H9 (cell line): Measurements from ENCODE around the gene SLC1A6. TPM values are rescaled to one million over a fixed set of nuclear protein-coding genes. Genes with fewer than 3 reads are reported as not detected.
"Not testable (repeated sequence)": the region's sequence is repeated elsewhere in the genome, so short reads cannot be mapped to it uniquely, and the experiment has no call there.

Source experiments
- DNase-seq: peaks from one replicate; pipeline ENCODE4 v3.0.0-alpha.2; 2017
- H2AFZ ChIP-seq: one replicate; pipeline ENCODE4 v1.6.1; 2013; ENCODE audit warnings: mild to moderate bottlenecking, low read length, control low read depth, moderate library complexity
- H2AK5ac ChIP-seq: 2 replicates; pipeline ENCODE4 v1.6.1; 2013; ENCODE audit warnings: low read length, control low read depth, mixed read lengths; ENCODE audit not compliant: insufficient read length
- H2BK120ac ChIP-seq: one replicate; pipeline ENCODE4 v1.6.1; 2013; ENCODE audit warnings: low read depth, mild to moderate bottlenecking, low read length, control low read depth, inconsistent platforms; ENCODE audit not compliant: poor library complexity, severe bottlenecking
- H2BK12ac ChIP-seq: 2 replicates; pipeline ENCODE4 v1.6.1; 2013; ENCODE audit warnings: low read length, control low read depth, mixed read lengths, low read depth; ENCODE audit not compliant: insufficient read length
- H2BK15ac ChIP-seq: 2 replicates; pipeline ENCODE4 v1.6.1; 2013; ENCODE audit warnings: low read depth, low read length, control low read depth
- H2BK20ac ChIP-seq: one replicate; pipeline ENCODE4 v1.6.1; 2013; ENCODE audit warnings: low read depth, mild to moderate bottlenecking, low read length, control low read depth, inconsistent platforms; ENCODE audit not compliant: poor library complexity, severe bottlenecking
- H2BK5ac ChIP-seq: 2 replicates; pipeline ENCODE4 v1.6.1; 2013; ENCODE audit warnings: low read length, control low read depth, mixed read lengths; ENCODE audit not compliant: insufficient read length
- H3K14ac ChIP-seq: 2 replicates; pipeline ENCODE4 v1.6.1; 2013; ENCODE audit warnings: low read length, control low read depth; ENCODE audit not compliant: insufficient read depth
- H3K18ac ChIP-seq: 2 replicates; pipeline ENCODE4 v1.6.1; 2013; ENCODE audit warnings: low read depth, mild to moderate bottlenecking, mixed read lengths, low read length, control low read depth; ENCODE audit not compliant: insufficient read length
- H3K23ac ChIP-seq: 2 replicates; pipeline ENCODE4 v1.6.1; 2013; ENCODE audit warnings: low read length, control low read depth, mixed read lengths, low read depth; ENCODE audit not compliant: insufficient read length
- H3K23me2 ChIP-seq: 2 replicates; pipeline ENCODE4 v1.6.1; 2013; ENCODE audit warnings: low read depth, mild to moderate bottlenecking, mixed read lengths, low read length, control low read depth; ENCODE audit not compliant: insufficient read length, poor library complexity, severe bottlenecking
- H3K27ac ChIP-seq: 2 replicates; pipeline ENCODE4 v1.5.1; 2013; ENCODE audit warnings: low read length, control low read depth, mixed read lengths, low read depth; ENCODE audit not compliant: insufficient read length
- H3K27me3 ChIP-seq: 2 replicates; pipeline ENCODE4 v1.6.1; 2013; ENCODE audit warnings: low read length, control low read depth, inconsistent platforms; ENCODE audit not compliant: insufficient read depth
- H3K4ac ChIP-seq: 2 replicates; pipeline ENCODE4 v1.6.1; 2013; ENCODE audit warnings: low read depth, mild to moderate bottlenecking, control low read depth, inconsistent platforms, low read length, moderate library complexity
- H3K4me1 ChIP-seq: 2 replicates; pipeline ENCODE4 v1.6.1; 2013; ENCODE audit warnings: low read length, control low read depth, inconsistent platforms; ENCODE audit not compliant: insufficient read depth
- H3K4me2 ChIP-seq: 2 replicates; pipeline ENCODE4 v1.6.1; 2013; ENCODE audit warnings: low read length, control low read depth, mixed read lengths; ENCODE audit not compliant: insufficient read length, insufficient read depth
- H3K56ac ChIP-seq: 2 replicates; pipeline ENCODE4 v1.6.1; 2013; ENCODE audit warnings: low read depth, mild to moderate bottlenecking, mixed read lengths, low read length, control low read depth; ENCODE audit not compliant: insufficient read length
- H3K79me1 ChIP-seq: 2 replicates; pipeline ENCODE4 v1.6.1; 2013; ENCODE audit warnings: low read depth, mild to moderate bottlenecking, moderate library complexity, low read length, control low read depth, inconsistent platforms; ENCODE audit not compliant: insufficient read depth, poor library complexity, severe bottlenecking
- H3K79me2 ChIP-seq: 2 replicates; pipeline ENCODE4 v1.6.1; 2013; ENCODE audit warnings: low read length, control low read depth, inconsistent platforms; ENCODE audit not compliant: insufficient read depth
- H3K9ac ChIP-seq: 2 replicates; pipeline ENCODE4 v1.6.1; 2013; ENCODE audit warnings: low read length, control low read depth, mixed read lengths; ENCODE audit not compliant: insufficient read length; ENCODE audit errors: extremely low read depth
- H3K9me3 ChIP-seq: one replicate; pipeline ENCODE4 v1.6.1; 2013; ENCODE audit warnings: low read depth, low read length, inconsistent platforms; ENCODE audit not compliant: control insufficient read depth
- H3T11ph ChIP-seq: one replicate; pipeline ENCODE4 v1.6.1; 2013; ENCODE audit warnings: mild to moderate bottlenecking, low read length, control low read depth, inconsistent platforms
- H4K20me1 ChIP-seq: one replicate; pipeline ENCODE4 v1.6.1; 2013; ENCODE audit not compliant: control insufficient read depth, insufficient read length, insufficient read depth
- H4K5ac ChIP-seq: 2 replicates; pipeline ENCODE4 v1.6.1; 2013; ENCODE audit warnings: low read depth, mild to moderate bottlenecking, mixed read lengths, low read length, control low read depth; ENCODE audit not compliant: insufficient read length
- H4K8ac ChIP-seq: replicated peaks from 2 replicates; pipeline ENCODE4 v1.6.1; 2013; ENCODE audit warnings: low read length, control low read depth, mixed read lengths, low read depth; ENCODE audit not compliant: insufficient read length
- H4K91ac ChIP-seq: 2 replicates; pipeline ENCODE4 v1.6.1; 2013; ENCODE audit warnings: low read depth, mild to moderate bottlenecking, moderate library complexity, mixed read lengths, low read length, control low read depth; ENCODE audit not compliant: insufficient read length
- H3K27ac Mint-ChIP-seq, 3 experiments: 2 replicates in 2 of 3; 3 replicates in 1 of 3; pipeline ENCODE4 v1.8.0; 2020 to 2021; ENCODE audit warnings: mixed read lengths in 3 of 3, mild to moderate bottlenecking in 1 of 3, moderate library complexity in 1 of 3
- H3K27me3 Mint-ChIP-seq: 2 replicates; pipeline ENCODE4 v1.8.0; 2021; ENCODE audit warnings: low read depth, mild to moderate bottlenecking, moderate library complexity, mixed read lengths
- H3K36me3 Mint-ChIP-seq, 3 experiments: 2 replicates in 2 of 3; 3 replicates in 1 of 3; pipeline ENCODE4 v1.8.0; 2020 to 2021; ENCODE audit warnings: low read depth in 3 of 3, mixed read lengths in 3 of 3; ENCODE audit not compliant: insufficient read depth in 1 of 3
- H3K4me1 Mint-ChIP-seq, 2 experiments: 2 replicates each; pipeline ENCODE4 v1.8.0; 2020; ENCODE audit warnings: mixed read lengths in 2 of 2
- H3K4me3 Mint-ChIP-seq, 2 experiments: 2 replicates in 1 of 2; 3 replicates in 1 of 2; pipeline ENCODE4 v1.8.0; 2020 to 2021; ENCODE audit warnings: mild to moderate bottlenecking in 2 of 2, mixed read lengths in 2 of 2, moderate library complexity in 1 of 2
- H3K9me3 Mint-ChIP-seq, 2 experiments: 2 replicates in 1 of 2; 3 replicates in 1 of 2; pipeline ENCODE4 v1.8.0; 2020; ENCODE audit warnings: mild to moderate bottlenecking in 2 of 2, mixed read lengths in 2 of 2, moderate library complexity in 1 of 2
- WGBS: extraction: QIAGEN DNeasy Blood & Tissue Kit; methylation state at CpG from one replicate; pipeline ENCODE4 v1.1.7; 2013; ENCODE audit warnings: missing lambda C conversion rate, low lambda C conversion rate, mixed read lengths; ENCODE audit not compliant: insufficient read length; ENCODE audit errors: extremely low coverage; 5-methylcytosine and 5-hydroxymethylcytosine counted together
- total RNA-seq: library from RNA; stranded (reverse); gene quantifications from 2 replicates; pipeline ENCODE4 v1.2.1, GENCODE V29; 2021
- TF ChIP-seq, protein P1 (sequence below): fragments of 200-600 bp; sonication (generic); conservative IDR thresholded peaks from 3 replicates; pipeline ENCODE4 v1.8.0; 2021; ENCODE audit warnings: antibody characterized with exemption, mild to moderate bottlenecking

SLC1A6 gene
- total RNA-seq, 1 experiment from 2014 or later: 8.3 TPM

DNA sequence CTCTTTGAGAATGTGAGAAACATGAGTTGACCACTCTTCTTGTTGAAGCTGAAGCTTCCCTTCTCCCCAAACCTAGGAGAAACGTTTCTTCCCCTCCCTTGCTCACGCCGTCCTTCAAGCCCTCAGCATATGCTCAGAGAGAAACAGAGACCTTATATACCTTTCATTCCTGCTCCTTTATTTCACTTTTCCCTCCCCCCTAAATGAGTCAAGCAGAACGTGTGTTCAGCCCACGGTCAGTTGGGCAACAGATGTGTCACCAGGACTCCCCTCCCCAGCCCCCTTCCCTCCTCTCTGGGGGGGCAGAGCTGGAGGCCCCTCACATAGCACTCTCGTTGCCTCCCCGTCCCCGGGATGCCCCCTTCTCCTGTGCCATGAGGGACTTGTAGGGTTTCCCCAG is 29.8 kb downstream of the SLC1A6 start:
- Histone ChIP-seq H3K4ac (no peak overlapping the region), H3K23ac (no peak overlapping the region), H3K18ac (no peak overlapping the region), H2BK15ac (no peak overlapping the region), H3K56ac (no peak overlapping the region), H3K9ac (no peak overlapping the region), H3K14ac (no peak overlapping the region), H3K79me1 (no peaks in the 10 kb centered on the region), H2AFZ (no peak overlapping the region), H2BK120ac (no peak overlapping the region), H3K4me2 (no peak overlapping the region), H4K8ac (no peak overlapping the region), H3K9me3 (no peaks in the 10 kb centered on the region), H3K27me3 (no peaks in the 10 kb centered on the region), H2BK20ac (no peak overlapping the region), H2AK5ac (no peak overlapping the region), H4K91ac (no peak overlapping the region), H2BK12ac (no peak overlapping the region), H3K27ac (no peak overlapping the region), H4K20me1 (no peaks in the 10 kb centered on the region), H3K79me2 (no peaks in the 10 kb centered on the region), H3T11ph (no peak overlapping the region), H4K5ac (no peak overlapping the region), H2BK5ac (no peak overlapping the region), H3K4me1 (no peaks in the 10 kb centered on the region), H3K23me2 (no peaks in the 10 kb centered on the region)
- DNase-seq: no peak
- TF ChIP-seq, protein P1, sequence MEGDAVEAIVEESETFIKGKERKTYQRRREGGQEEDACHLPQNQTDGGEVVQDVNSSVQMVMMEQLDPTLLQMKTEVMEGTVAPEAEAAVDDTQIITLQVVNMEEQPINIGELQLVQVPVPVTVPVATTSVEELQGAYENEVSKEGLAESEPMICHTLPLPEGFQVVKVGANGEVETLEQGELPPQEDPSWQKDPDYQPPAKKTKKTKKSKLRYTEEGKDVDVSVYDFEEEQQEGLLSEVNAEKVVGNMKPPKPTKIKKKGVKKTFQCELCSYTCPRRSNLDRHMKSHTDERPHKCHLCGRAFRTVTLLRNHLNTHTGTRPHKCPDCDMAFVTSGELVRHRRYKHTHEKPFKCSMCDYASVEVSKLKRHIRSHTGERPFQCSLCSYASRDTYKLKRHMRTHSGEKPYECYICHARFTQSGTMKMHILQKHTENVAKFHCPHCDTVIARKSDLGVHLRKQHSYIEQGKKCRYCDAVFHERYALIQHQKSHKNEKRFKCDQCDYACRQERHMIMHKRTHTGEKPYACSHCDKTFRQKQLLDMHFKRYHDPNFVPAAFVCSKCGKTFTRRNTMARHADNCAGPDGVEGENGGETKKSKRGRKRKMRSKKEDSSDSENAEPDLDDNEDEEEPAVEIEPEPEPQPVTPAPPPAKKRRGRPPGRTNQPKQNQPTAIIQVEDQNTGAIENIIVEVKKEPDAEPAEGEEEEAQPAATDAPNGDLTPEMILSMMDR: no peak
- Mint-ChIP-seq H3K4me3 (no peak overlapping the region), H3K27me3 (peaks cover 2% of the 10 kb centered on the region; the same call in 1 of the 2 replicates), H3K36me3 (peaks cover under 1 to 19% (median 3%) of the 10 kb centered on the region in 3 experiments; a peak in 3 of 7 replicates), H3K9me3 (peaks cover 43 to 83% of the 10 kb centered on the region in 2 experiments), H3K27ac (no peak overlapping the region), H3K4me1 (no peaks in the 10 kb centered on the region)
- no CpG with 5 or more reads among the region's 8 CpGs for WGBS

DNA sequence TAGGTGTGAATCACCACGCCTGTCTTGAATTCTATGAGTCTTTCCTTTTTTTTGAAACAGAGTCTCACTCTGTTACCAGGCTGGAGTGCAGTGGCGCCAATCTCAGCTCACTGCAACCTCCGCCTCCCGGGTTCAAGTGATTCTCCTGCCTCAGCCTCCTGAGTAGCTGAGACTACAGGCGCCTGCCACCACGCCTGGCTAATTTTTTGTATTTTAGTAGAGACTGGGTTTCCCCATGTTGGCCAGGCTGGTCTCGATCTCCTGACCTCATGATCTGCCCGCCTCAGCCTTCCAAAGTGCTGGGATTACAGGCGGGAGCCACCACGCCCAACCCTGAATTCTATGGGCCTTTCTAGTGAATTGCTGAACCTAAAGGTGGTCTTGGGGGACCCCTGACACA is 30.3 kb downstream of the SLC1A6 start:
- H3K14ac ChIP-seq, H3K27me3 ChIP-seq, H3K79me2 ChIP-seq, DNase-seq, H2BK120ac ChIP-seq, H3K23ac ChIP-seq, H3K23me2 ChIP-seq, H4K20me1 ChIP-seq, H2AFZ ChIP-seq, H3K4me3 Mint-ChIP-seq, H2AK5ac ChIP-seq, H4K91ac ChIP-seq, H3K79me1 ChIP-seq, H3T11ph ChIP-seq, H3K4me1 Mint-ChIP-seq, H3K56ac ChIP-seq, H2BK5ac ChIP-seq, H3K18ac ChIP-seq, H3K4ac ChIP-seq, H3K9ac ChIP-seq, H3K27me3 Mint-ChIP-seq, H4K5ac ChIP-seq, H3K4me1 ChIP-seq, H3K27ac Mint-ChIP-seq, H2BK15ac ChIP-seq, H4K8ac ChIP-seq, H2BK12ac ChIP-seq, H2BK20ac ChIP-seq, H3K9me3 ChIP-seq, H3K27ac ChIP-seq, H3K4me2 ChIP-seq: not testable (repeated sequence)
- H3K9me3 Mint-ChIP-seq: peaks cover 42 to 83% of the 10 kb centered on the region in 2 experiments
- H3K36me3 Mint-ChIP-seq: peaks cover 3 to 16% (median 5%) of the 10 kb centered on the region in 3 experiments; a peak in 4 of 7 replicates
- WGBS: no CpG with 5 or more reads among the region's 10 CpGs
